HepG2 (cell line): Measurements from ENCODE around the gene TLR9.

Experiments
- ATF3 ChIP-seq: sonication (generic); formaldehyde crosslinking; IDR thresholded peaks from 2 replicates; pipeline ENCODE4 v1.4.0; 2020; ENCODE audit warnings: missing genetic modification reagents
- EP300 ChIP-seq, 3 experiments: sonication (generic) in 1 of 3; formaldehyde crosslinking in 1 of 3; IDR thresholded peaks; 2 replicates each; pipeline versions ENCODE4 v1.5.1 to v1.6.1; 2011 to 2020; ENCODE audit warnings: low read depth in 2 of 3, low read length in 2 of 3, borderline replicate concordance in 1 of 3, improper control_type of control experiment in 1 of 3, mild to moderate bottlenecking in 1 of 3, missing genetic modification reagents in 1 of 3, moderate library complexity in 1 of 3
- EZH2 ChIP-seq: conservative IDR thresholded peaks from 2 replicates; pipeline ENCODE4 v1.6.1; 2012; ENCODE audit warnings: mild to moderate bottlenecking, low read depth, low read length, moderate library complexity
- KMT2B ChIP-seq: IDR thresholded peaks from 2 replicates; pipeline ENCODE4 v1.6.1; 2016; ENCODE audit warnings: missing genetic modification reagents, missing compliant biosample characterization
- MXI1 ChIP-seq: IDR thresholded peaks from 3 replicates; pipeline ENCODE4 v1.6.1; 2012; ENCODE audit warnings: low read depth, low read length, inconsistent platforms, borderline replicate concordance
- REST ChIP-seq, 2 experiments: IDR thresholded peaks; 2 replicates each; pipeline ENCODE4 v1.6.1; 2011 to 2012; ENCODE audit warnings: low read length in 2 of 2, borderline replicate concordance in 1 of 2, low read depth in 1 of 2, mild to moderate bottlenecking in 1 of 2, moderate library complexity in 1 of 2
- SP1 ChIP-seq, 2 experiments: fragments of 450-650 bp in 1 of 2; sonication (generic) in 1 of 2; formaldehyde crosslinking in 1 of 2; IDR thresholded peaks; 2 replicates each; pipeline versions ENCODE4 v1.4.0 to v1.6.1; 2016 to 2020; ENCODE audit warnings: missing genetic modification reagents in 1 of 2
- SYNCRIP ChIP-seq: fragments of 200-400 bp; formaldehyde crosslinking; IDR thresholded peaks from 2 replicates; pipeline ENCODE4 v1.6.1; 2018; ENCODE audit warnings: mild to moderate bottlenecking, low read depth, low read length; ENCODE audit not compliant: insufficient read depth
- TCF7L2 ChIP-seq: IDR thresholded peaks from 2 replicates; pipeline ENCODE4 v1.6.1; 2011; ENCODE audit warnings: mild to moderate bottlenecking, low read depth, low read length, moderate library complexity
- ZFX ChIP-seq: sonication (generic); formaldehyde crosslinking; IDR thresholded peaks from 2 replicates; pipeline ENCODE4 v1.4.0; 2020; ENCODE audit warnings: mild to moderate bottlenecking, low read depth, missing genetic modification reagents, moderate library complexity
- ZMAT5 ChIP-seq: sonication (generic); formaldehyde crosslinking; IDR thresholded peaks from 2 replicates; pipeline ENCODE4 v1.5.0; 2020; ENCODE audit warnings: mild to moderate bottlenecking, low read depth, missing genetic modification reagents, borderline replicate concordance
- ZSCAN20 ChIP-seq: sonication (generic); formaldehyde crosslinking; IDR thresholded peaks from 2 replicates; pipeline ENCODE4 v1.4.0; 2020; ENCODE audit warnings: missing genetic modification reagents, mild to moderate bottlenecking, borderline replicate concordance

- TF ChIP-seq SYNCRIP (no peak), ATF3 (CRISPR knock-in tag) (no peak), ZMAT5 (CRISPR knock-in tag) (no peak), TCF7L2 (no peak), REST (IDR thresholded peaks at IDR 0.05; ENCODE audit: borderline replicate concordance in 1 of 2, low read depth in 1 of 2, low read length in 2 of 2) (no peak), KMT2B (CRISPR knock-in tag) (no peak), ZFX (CRISPR knock-in tag) (no peak), EP300 (IDR thresholded peaks at IDR 0.05; ENCODE audit: low read depth in 2 of 2, low read length in 2 of 2) (no peak), EP300 (CRISPR knock-in tag; IDR thresholded peaks at IDR 0.05; ENCODE audit: borderline replicate concordance) (no peak), ZSCAN20 (CRISPR knock-in tag) (no peak), MXI1 (no peak), EZH2 (no peak), SP1 (IDR thresholded peaks at IDR 0.05) (no peak), SP1 (CRISPR knock-in tag; IDR thresholded peaks at IDR 0.05) (no peak)
Measured at GRCh38 chr3:52185311-52185710, 40.1 kb downstream of the TLR9 start.
